H9 (cell line): ENCODE measurements around the gene MAPK8IP3. TPM values are rescaled to one million over a fixed set of nuclear protein-coding genes. Genes with fewer than 3 reads are reported as not detected.
A peak's percentile ranks its signal among the peaks of the same experiment; 100 is the strongest.

Experiments used
- DNase-seq: peaks from one replicate; pipeline ENCODE4 v3.0.0-alpha.2; 2017
- H2AFZ ChIP-seq: one replicate; pipeline ENCODE4 v1.6.1; 2013; ENCODE audit warnings: mild to moderate bottlenecking, low read length, control low read depth, moderate library complexity
- H2AK5ac ChIP-seq: 2 replicates; pipeline ENCODE4 v1.6.1; 2013; ENCODE audit warnings: low read length, control low read depth, mixed read lengths; ENCODE audit not compliant: insufficient read length
- H2BK120ac ChIP-seq: one replicate; pipeline ENCODE4 v1.6.1; 2013; ENCODE audit warnings: low read depth, mild to moderate bottlenecking, low read length, control low read depth, inconsistent platforms; ENCODE audit not compliant: poor library complexity, severe bottlenecking
- H2BK12ac ChIP-seq: 2 replicates; pipeline ENCODE4 v1.6.1; 2013; ENCODE audit warnings: low read length, control low read depth, mixed read lengths, low read depth; ENCODE audit not compliant: insufficient read length
- H2BK15ac ChIP-seq: 2 replicates; pipeline ENCODE4 v1.6.1; 2013; ENCODE audit warnings: low read depth, low read length, control low read depth
- H2BK20ac ChIP-seq: one replicate; pipeline ENCODE4 v1.6.1; 2013; ENCODE audit warnings: low read depth, mild to moderate bottlenecking, low read length, control low read depth, inconsistent platforms; ENCODE audit not compliant: poor library complexity, severe bottlenecking
- H2BK5ac ChIP-seq: 2 replicates; pipeline ENCODE4 v1.6.1; 2013; ENCODE audit warnings: low read length, control low read depth, mixed read lengths; ENCODE audit not compliant: insufficient read length
- H3K14ac ChIP-seq: 2 replicates; pipeline ENCODE4 v1.6.1; 2013; ENCODE audit warnings: low read length, control low read depth; ENCODE audit not compliant: insufficient read depth
- H3K18ac ChIP-seq: 2 replicates; pipeline ENCODE4 v1.6.1; 2013; ENCODE audit warnings: low read depth, mild to moderate bottlenecking, mixed read lengths, low read length, control low read depth; ENCODE audit not compliant: insufficient read length
- H3K23ac ChIP-seq: 2 replicates; pipeline ENCODE4 v1.6.1; 2013; ENCODE audit warnings: low read length, control low read depth, mixed read lengths, low read depth; ENCODE audit not compliant: insufficient read length
- H3K23me2 ChIP-seq: 2 replicates; pipeline ENCODE4 v1.6.1; 2013; ENCODE audit warnings: low read depth, mild to moderate bottlenecking, mixed read lengths, low read length, control low read depth; ENCODE audit not compliant: insufficient read length, poor library complexity, severe bottlenecking
- H3K27ac ChIP-seq: 2 replicates; pipeline ENCODE4 v1.5.1; 2013; ENCODE audit warnings: low read length, control low read depth, mixed read lengths, low read depth; ENCODE audit not compliant: insufficient read length
- H3K27me3 ChIP-seq: 2 replicates; pipeline ENCODE4 v1.6.1; 2013; ENCODE audit warnings: low read length, control low read depth, inconsistent platforms; ENCODE audit not compliant: insufficient read depth
- H3K4ac ChIP-seq: 2 replicates; pipeline ENCODE4 v1.6.1; 2013; ENCODE audit warnings: low read depth, mild to moderate bottlenecking, control low read depth, inconsistent platforms, low read length, moderate library complexity
- H3K4me1 ChIP-seq: 2 replicates; pipeline ENCODE4 v1.6.1; 2013; ENCODE audit warnings: low read length, control low read depth, inconsistent platforms; ENCODE audit not compliant: insufficient read depth
- H3K4me2 ChIP-seq: 2 replicates; pipeline ENCODE4 v1.6.1; 2013; ENCODE audit warnings: low read length, control low read depth, mixed read lengths; ENCODE audit not compliant: insufficient read length, insufficient read depth
- H3K56ac ChIP-seq: 2 replicates; pipeline ENCODE4 v1.6.1; 2013; ENCODE audit warnings: low read depth, mild to moderate bottlenecking, mixed read lengths, low read length, control low read depth; ENCODE audit not compliant: insufficient read length
- H3K79me1 ChIP-seq: 2 replicates; pipeline ENCODE4 v1.6.1; 2013; ENCODE audit warnings: low read depth, mild to moderate bottlenecking, moderate library complexity, low read length, control low read depth, inconsistent platforms; ENCODE audit not compliant: insufficient read depth, poor library complexity, severe bottlenecking
- H3K79me2 ChIP-seq: 2 replicates; pipeline ENCODE4 v1.6.1; 2013; ENCODE audit warnings: low read length, control low read depth, inconsistent platforms; ENCODE audit not compliant: insufficient read depth
- H3K9ac ChIP-seq: 2 replicates; pipeline ENCODE4 v1.6.1; 2013; ENCODE audit warnings: low read length, control low read depth, mixed read lengths; ENCODE audit not compliant: insufficient read length; ENCODE audit errors: extremely low read depth
- H3K9me3 ChIP-seq: one replicate; pipeline ENCODE4 v1.6.1; 2013; ENCODE audit warnings: low read depth, low read length, inconsistent platforms; ENCODE audit not compliant: control insufficient read depth
- H3T11ph ChIP-seq: one replicate; pipeline ENCODE4 v1.6.1; 2013; ENCODE audit warnings: mild to moderate bottlenecking, low read length, control low read depth, inconsistent platforms
- H4K20me1 ChIP-seq: one replicate; pipeline ENCODE4 v1.6.1; 2013; ENCODE audit not compliant: control insufficient read depth, insufficient read length, insufficient read depth
- H4K5ac ChIP-seq: 2 replicates; pipeline ENCODE4 v1.6.1; 2013; ENCODE audit warnings: low read depth, mild to moderate bottlenecking, mixed read lengths, low read length, control low read depth; ENCODE audit not compliant: insufficient read length
- H4K8ac ChIP-seq: replicated peaks from 2 replicates; pipeline ENCODE4 v1.6.1; 2013; ENCODE audit warnings: low read length, control low read depth, mixed read lengths, low read depth; ENCODE audit not compliant: insufficient read length
- H4K91ac ChIP-seq: 2 replicates; pipeline ENCODE4 v1.6.1; 2013; ENCODE audit warnings: low read depth, mild to moderate bottlenecking, moderate library complexity, mixed read lengths, low read length, control low read depth; ENCODE audit not compliant: insufficient read length
- H3K27ac Mint-ChIP-seq, 3 experiments: 2 replicates in 2 of 3; 3 replicates in 1 of 3; pipeline ENCODE4 v1.8.0; 2020 to 2021; ENCODE audit warnings: mixed read lengths in 3 of 3, mild to moderate bottlenecking in 1 of 3, moderate library complexity in 1 of 3
- H3K27me3 Mint-ChIP-seq: 2 replicates; pipeline ENCODE4 v1.8.0; 2021; ENCODE audit warnings: low read depth, mild to moderate bottlenecking, moderate library complexity, mixed read lengths
- H3K36me3 Mint-ChIP-seq, 3 experiments: 2 replicates in 2 of 3; 3 replicates in 1 of 3; pipeline ENCODE4 v1.8.0; 2020 to 2021; ENCODE audit warnings: low read depth in 3 of 3, mixed read lengths in 3 of 3; ENCODE audit not compliant: insufficient read depth in 1 of 3
- H3K4me1 Mint-ChIP-seq, 2 experiments: 2 replicates each; pipeline ENCODE4 v1.8.0; 2020; ENCODE audit warnings: mixed read lengths in 2 of 2
- H3K4me3 Mint-ChIP-seq, 2 experiments: 2 replicates in 1 of 2; 3 replicates in 1 of 2; pipeline ENCODE4 v1.8.0; 2020 to 2021; ENCODE audit warnings: mild to moderate bottlenecking in 2 of 2, mixed read lengths in 2 of 2, moderate library complexity in 1 of 2
- H3K9me3 Mint-ChIP-seq, 2 experiments: 2 replicates in 1 of 2; 3 replicates in 1 of 2; pipeline ENCODE4 v1.8.0; 2020; ENCODE audit warnings: mild to moderate bottlenecking in 2 of 2, mixed read lengths in 2 of 2, moderate library complexity in 1 of 2
- CTCF ChIP-seq: fragments of 200-600 bp; sonication (generic); conservative IDR thresholded peaks from 3 replicates; pipeline ENCODE4 v1.8.0; 2021; ENCODE audit warnings: antibody characterized with exemption, mild to moderate bottlenecking
- WGBS: extraction: QIAGEN DNeasy Blood & Tissue Kit; methylation state at CpG from one replicate; pipeline ENCODE4 v1.1.7; 2013; ENCODE audit warnings: missing lambda C conversion rate, low lambda C conversion rate, mixed read lengths; ENCODE audit not compliant: insufficient read length; ENCODE audit errors: extremely low coverage; 5-methylcytosine and 5-hydroxymethylcytosine counted together
- total RNA-seq: library from RNA; stranded (reverse); gene quantifications from 2 replicates; pipeline ENCODE4 v1.2.1, GENCODE V29; 2021

Gene MAPK8IP3
- total RNA-seq, 1 experiment from 2014 or later, result 51.3 TPM

GRCh38 chr16:1673424-1674151 is 32.4 kb upstream of the MAPK8IP3 start:
- H3K23me2 ChIP-seq, result peaks cover 1% of the 10 kb centered on the region
- no peak overlapping the region for H3K56ac ChIP-seq
- H3K4me1 ChIP-seq, result no peaks in the 10 kb centered on the region
- no peak overlapping the region for H4K5ac ChIP-seq
- no peaks in the 10 kb centered on the region for H3K79me1 ChIP-seq
- no peak overlapping the region for H3K23ac ChIP-seq
- peak overlapping the region in 2 of 3 experiments; percentile 10 to 18; a peak in 4 of 7 replicates for H3K27ac Mint-ChIP-seq
- no peak overlapping the region for H3K4ac ChIP-seq
- no peaks in the 10 kb centered on the region for H3K27me3 Mint-ChIP-seq
- no peak for DNase-seq
- no peak overlapping the region for H3K4me3 Mint-ChIP-seq
- H3K27me3 ChIP-seq, result no peaks in the 10 kb centered on the region
- no peak overlapping the region for H2AK5ac ChIP-seq
- H2BK15ac ChIP-seq, result no peak overlapping the region
- no peak overlapping the region for H2BK20ac ChIP-seq
- H4K91ac ChIP-seq, result no peak overlapping the region
- H3K4me1 Mint-ChIP-seq, result peaks cover 3 to 5% of the 10 kb centered on the region in 2 experiments; a peak in 3 of 4 replicates
- H3K14ac ChIP-seq, result no peak overlapping the region
- no peak overlapping the region for H3K27ac ChIP-seq
- H3K4me2 ChIP-seq, result no peak overlapping the region
- WGBS, result no CpG with 5 or more reads among the region's 26 CpGs
- no peak overlapping the region for H3K9ac ChIP-seq
- H3K18ac ChIP-seq, result no peak overlapping the region
- no peak for TF ChIP-seq CTCF
- H3K9me3 ChIP-seq, result no peaks in the 10 kb centered on the region
- H2BK5ac ChIP-seq, result no peak overlapping the region
- no peaks in the 10 kb centered on the region for H4K20me1 ChIP-seq
- H3K9me3 Mint-ChIP-seq, result no peaks in the 10 kb centered on the region; a peak in 1 of 5 replicates
- no peak overlapping the region for H2BK12ac ChIP-seq
- H2AFZ ChIP-seq, result no peak overlapping the region
- peaks cover 2% of the 10 kb centered on the region; the same call in 1 of the 2 replicates for H3K79me2 ChIP-seq
- H4K8ac ChIP-seq, result no peak overlapping the region
- H2BK120ac ChIP-seq, result no peak overlapping the region
- H3T11ph ChIP-seq, result no peak overlapping the region
- H3K36me3 Mint-ChIP-seq, result peaks cover 37 to 72% (median 69%) of the 10 kb centered on the region in 3 experiments; a peak in 6 of 7 replicates
